ENCODE measurements around the gene DNAJC6.

DNAJC6 gene

DNA sequence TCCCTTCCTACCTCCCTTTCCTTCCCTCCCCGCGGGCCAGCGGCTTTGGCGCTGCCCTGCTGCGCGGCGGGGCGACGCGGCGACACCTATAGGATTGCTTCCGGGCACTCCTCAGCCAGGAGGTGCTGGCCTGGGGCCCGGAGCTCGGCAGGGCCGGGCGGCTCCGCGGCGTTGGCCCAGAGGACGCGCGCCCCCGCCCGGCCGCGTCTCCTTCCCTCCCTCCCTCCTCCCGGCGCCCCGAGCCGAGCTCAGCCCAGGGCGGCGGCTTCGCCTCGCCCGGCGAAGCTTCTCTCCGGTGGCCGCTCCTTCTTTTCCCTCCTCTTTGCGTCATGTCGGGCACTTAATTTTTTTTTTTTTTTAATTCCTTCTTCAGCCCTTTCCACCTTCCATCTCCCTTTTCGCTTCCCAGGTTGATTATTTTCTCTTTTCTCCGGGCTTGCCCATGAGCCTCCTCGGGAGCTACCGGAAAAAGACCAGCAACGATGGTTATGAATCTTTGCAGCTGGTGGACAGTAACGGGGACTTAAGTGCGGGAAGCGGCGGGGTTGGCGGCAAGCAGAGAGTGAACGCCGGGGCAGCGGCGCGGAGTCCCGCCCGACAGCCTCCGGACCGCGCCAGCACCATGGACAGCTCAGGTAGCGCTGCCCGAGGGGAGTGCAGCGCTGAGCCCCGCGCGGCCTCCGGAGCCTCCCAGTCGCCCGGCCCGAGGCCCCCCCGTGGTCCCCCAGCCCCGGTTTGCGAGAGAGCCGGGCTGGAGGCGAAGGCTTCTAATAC, at the start of gene DNAJC6:
DNAJC6 (plus strand) TSS at position 240 of the 774 bp plus-strand sequence; CDS start at position 443, 203 bp downstream.
- DNase-seq (ENCODE audit: low spot score in 2 of 2) = peak; percentile 54 to 78
- Mint-ChIP-seq H3K4me3 (peak within 1 kb of the TSS; percentile 67), H3K4me1 (peaks cover 5% of the 10 kb centered on the region), H3K36me3 (no peaks in the 10 kb centered on the region), H3K27ac (no peak within 1 kb of the TSS), H3K9me3 (no peaks in the 10 kb centered on the region)
- peak; percentile 89 for ATAC-seq

DNA sequence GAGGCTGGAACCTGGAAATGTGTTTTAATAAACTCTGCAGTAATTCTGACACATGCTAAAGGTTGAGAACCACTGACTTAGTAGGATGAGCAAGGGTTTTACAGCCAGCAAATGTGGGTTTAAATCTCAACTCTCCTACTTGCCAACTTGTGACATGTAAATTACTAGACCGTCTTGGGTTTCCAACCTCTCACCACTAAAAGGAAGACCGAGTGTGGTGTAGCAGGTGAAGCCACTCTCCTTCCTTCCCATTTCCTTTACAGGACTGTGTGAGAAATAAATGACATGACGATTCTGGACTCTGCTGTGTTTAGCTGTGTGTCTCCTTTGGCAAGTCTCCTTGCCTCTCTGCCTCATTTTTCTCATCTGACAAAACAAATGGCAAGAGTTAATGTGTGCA, 49.5 kb upstream of the DNAJC6 start:
- no peaks in the 10 kb centered on the region for H3K9me3 Mint-ChIP-seq
- peaks cover 3% of the 10 kb centered on the region for H3K36me3 Mint-ChIP-seq

DNA sequence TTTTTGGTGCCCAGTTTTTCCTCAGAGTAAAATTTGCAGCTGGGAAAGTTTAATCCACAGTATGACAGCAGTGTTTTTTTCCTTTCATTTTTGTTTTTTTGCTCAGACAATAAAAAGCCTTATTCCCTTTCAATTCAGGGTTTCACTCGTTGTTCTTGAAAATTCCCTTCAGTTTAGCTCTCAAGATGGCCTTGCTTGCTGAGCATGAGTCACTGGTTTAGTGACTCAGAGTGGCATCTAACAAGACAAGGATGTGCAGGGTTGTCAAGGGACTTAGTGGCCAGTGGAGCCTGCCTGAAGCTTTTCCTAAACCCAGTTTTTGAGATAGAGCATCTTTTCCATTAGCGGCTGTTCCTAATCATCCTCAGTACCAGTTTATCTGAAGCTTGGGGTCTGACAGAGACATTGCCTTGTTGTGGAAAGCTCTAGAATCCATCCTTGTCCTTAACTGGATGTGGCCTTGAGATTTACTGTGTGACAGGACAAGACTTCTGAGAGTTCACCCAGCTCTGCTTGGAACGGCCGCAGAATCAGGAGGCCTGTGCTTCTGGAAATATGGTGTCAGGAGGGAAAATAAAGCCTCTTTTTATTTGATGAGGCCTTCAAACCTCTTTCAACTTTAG, 48.4 kb upstream of the DNAJC6 start:
- no peak overlapping the region for H3K4me3 Mint-ChIP-seq
- no peak overlapping the region for H3K27ac Mint-ChIP-seq

More for the DNA sequence above, 49.5 kb upstream of the DNAJC6 start:
- Mint-ChIP-seq H3K27ac (no peak overlapping the region), H3K4me1 (peaks cover 35% of the 10 kb centered on the region), H3K4me3 (no peak overlapping the region)
- DNase-seq (ENCODE audit: low spot score in 2 of 2) (no peak), ATAC-seq (peak; percentile 36)

DNA sequence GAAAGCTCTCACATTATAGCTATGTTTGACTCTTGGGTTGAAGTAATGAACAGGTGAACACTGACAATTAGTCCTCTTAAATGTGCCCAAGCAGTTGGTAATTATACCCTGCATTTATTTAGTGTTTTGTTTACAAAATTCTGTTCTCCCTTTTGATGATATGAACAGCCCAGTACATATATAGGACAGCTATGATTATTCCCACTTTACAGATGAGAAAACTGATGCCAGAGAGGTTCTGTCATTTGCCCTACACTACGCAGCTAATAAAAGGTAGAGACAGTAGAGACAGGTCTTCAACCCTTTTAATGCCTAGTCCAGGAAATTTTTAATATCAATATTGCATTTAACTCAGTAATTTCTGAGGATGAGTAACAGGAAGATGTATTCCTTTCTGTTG, 46.1 kb upstream of the DNAJC6 start:
- ATAC-seq (no peak), DNase-seq (ENCODE audit: low spot score in 2 of 2) (no peak)
- H3K27ac Mint-ChIP-seq = no peak overlapping the region
- H3K36me3 Mint-ChIP-seq = no peaks in the 10 kb centered on the region
- no peak overlapping the region for H3K4me3 Mint-ChIP-seq
- H3K4me1 Mint-ChIP-seq = peaks cover 33% of the 10 kb centered on the region
- H3K9me3 Mint-ChIP-seq = no peaks in the 10 kb centered on the region

More for the DNA sequence above, 48.4 kb upstream of the DNAJC6 start:
- ATAC-seq (peak; percentile 86), DNase-seq (ENCODE audit: low spot score in 2 of 2) (no peak)
- Mint-ChIP-seq H3K36me3 (no peaks in the 10 kb centered on the region), H3K4me1 (peaks cover 28% of the 10 kb centered on the region), H3K9me3 (no peaks in the 10 kb centered on the region)

DNA sequence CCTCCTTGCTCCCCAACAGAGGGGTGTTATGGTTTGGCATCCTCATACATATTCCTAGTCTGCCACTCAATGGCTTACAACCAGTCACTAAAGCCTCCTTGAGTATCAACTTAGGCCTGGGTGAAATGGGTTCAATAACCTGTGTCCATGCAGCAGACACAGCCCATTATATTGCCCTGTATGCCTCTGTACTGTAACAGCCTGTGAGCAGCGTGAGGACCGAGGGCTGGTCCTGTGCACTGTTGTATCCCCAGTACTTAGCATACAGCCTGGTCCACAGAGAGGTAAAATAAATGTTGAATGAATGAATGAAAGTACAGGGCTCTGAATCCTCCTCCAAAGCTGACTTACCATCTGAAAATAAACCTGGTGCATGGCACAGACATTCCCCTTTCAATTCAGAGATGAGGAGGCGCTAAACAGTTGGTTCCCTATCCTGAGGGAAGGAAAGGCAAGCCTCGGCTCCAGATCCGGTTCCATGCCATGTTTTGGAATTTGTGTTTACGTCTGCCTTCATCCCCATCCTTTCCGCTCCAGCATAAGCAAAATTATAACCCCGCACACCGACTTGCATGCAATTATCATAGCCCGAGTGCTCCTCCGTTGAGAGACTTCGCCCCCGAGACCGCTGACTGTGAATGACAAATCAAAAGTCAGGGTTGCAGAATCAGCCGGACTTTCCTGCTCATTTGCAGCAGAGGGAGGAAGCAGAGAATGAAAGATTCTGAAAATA, 45.0 kb upstream of the DNAJC6 start:
- Mint-ChIP-seq H3K9me3 (no peaks in the 10 kb centered on the region), H3K4me1 (peaks cover 33% of the 10 kb centered on the region), H3K4me3 (peak overlapping the region; percentile 62), H3K36me3 (no peaks in the 10 kb centered on the region), H3K27ac (no peak overlapping the region)
- DNase-seq (ENCODE audit: low spot score in 2 of 2) (no peak), ATAC-seq (no peak)

DNA sequence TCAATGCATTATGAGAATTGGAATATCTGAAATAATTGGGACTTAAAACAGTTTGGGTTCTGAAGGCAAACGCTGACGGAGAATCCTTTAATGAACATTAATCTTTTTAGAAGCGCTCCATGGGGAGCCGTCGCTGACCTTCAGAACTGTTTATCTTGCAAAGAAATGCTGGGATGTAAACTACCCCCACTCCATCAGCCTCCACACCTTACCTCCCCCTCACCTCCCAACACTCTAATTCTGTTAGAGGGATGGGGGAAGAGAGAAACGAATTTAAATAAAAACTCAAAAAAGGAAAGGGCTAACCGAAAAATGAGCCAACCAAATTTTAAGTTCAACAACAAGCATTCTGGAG, 44.1 kb upstream of the DNAJC6 start:
- H3K9me3 Mint-ChIP-seq = no peaks in the 10 kb centered on the region
- no peaks in the 10 kb centered on the region for H3K36me3 Mint-ChIP-seq
- peaks cover 24% of the 10 kb centered on the region for H3K4me1 Mint-ChIP-seq
- H3K27ac Mint-ChIP-seq = no peak overlapping the region
- peak overlapping the region; percentile 62 for H3K4me3 Mint-ChIP-seq
- DNase-seq (ENCODE audit: low spot score in 2 of 2) (no peak), ATAC-seq (no peak)

DNA sequence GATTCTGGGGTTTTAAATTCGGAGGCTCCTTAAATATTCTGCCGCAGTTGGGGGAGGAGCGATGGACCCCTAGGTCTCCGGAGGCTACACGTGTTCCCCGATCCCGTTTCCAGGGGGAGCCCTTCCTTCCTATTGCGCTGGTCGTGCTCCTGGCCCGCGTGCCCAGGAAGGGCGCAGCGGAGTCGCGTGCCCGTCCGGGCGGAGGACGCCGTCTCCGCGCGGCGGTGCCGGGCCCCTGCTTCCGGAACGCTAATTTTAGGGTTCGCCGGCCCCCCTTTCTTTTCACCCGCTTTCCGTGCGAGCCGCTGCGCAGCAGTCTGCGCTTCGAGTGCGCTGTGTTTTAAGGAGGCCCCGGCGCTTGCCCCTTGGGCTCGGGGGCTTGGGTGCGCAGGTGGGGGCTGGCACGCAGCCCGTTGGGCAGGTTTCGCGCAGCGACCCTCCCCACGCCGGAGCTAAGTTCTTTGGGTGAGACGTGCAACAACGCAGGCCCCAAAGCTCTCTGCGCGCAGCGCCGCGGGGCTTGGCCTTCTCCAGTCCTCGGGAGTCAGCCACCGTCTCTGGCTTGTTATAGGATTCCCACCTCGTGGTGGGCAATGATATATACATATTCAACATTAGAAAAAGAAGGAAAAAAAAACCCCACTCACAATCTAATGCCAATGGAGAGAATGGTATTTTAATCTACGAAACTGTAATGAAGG, 43.5 kb upstream of the DNAJC6 start:
- no peaks in the 10 kb centered on the region for H3K9me3 Mint-ChIP-seq
- peak overlapping the region; percentile 62 for H3K4me3 Mint-ChIP-seq

DNA sequence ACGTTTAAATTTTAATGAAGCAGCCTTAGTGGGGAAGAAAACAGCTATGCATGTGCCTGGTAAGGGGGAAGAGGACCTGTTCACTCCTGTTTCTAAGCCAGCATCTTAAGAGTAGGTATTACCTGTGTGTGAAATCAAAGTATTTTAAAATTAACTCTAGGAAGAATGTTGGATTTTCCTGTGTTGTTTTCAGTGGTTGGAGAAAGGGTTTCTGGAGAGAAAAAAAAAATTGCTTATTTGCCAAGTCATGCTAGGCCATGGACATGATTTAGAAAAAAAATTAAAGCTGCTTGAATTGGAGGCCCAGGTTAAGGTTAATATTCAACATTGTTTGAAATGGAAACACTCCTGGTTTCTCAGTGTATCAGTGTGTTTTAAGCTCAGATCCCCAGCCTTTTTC, 42.9 kb upstream of the DNAJC6 start:
- no peak overlapping the region for H3K27ac Mint-ChIP-seq
- H3K36me3 Mint-ChIP-seq = no peaks in the 10 kb centered on the region
- H3K4me3 Mint-ChIP-seq = peak overlapping the region; percentile 62
- no peak for ATAC-seq
- no peaks in the 10 kb centered on the region for H3K9me3 Mint-ChIP-seq
- no peak for DNase-seq (ENCODE audit: low spot score in 2 of 2)
- peaks cover 15% of the 10 kb centered on the region for H3K4me1 Mint-ChIP-seq

More for the DNA sequence above, 43.5 kb upstream of the DNAJC6 start:
- DNase-seq (ENCODE audit: low spot score in 2 of 2) (peak in 1 of 2 donors; percentile 61), ATAC-seq (peak; percentile 58)
- peaks cover 19% of the 10 kb centered on the region for H3K4me1 Mint-ChIP-seq
- H3K27ac Mint-ChIP-seq = no peak overlapping the region
- H3K36me3 Mint-ChIP-seq = no peaks in the 10 kb centered on the region

DNA sequence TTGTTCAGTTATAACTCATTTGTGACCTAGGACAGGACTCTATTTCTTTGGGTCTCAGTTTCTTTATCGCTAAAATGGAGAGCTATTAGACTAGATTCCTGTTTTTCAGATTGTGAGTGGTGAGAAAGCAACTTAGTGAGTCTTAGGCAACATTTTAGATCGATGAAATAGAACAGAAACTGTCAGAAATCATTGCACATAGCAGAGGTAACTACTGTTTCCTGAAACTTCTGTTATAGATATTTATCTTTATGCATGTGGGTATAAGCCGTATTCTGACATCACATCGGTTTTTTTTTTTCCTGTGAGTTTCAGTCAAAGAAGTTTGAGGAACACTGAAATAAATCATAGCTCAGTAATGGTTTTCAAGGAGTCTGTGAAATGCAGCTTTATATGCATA, 42.1 kb upstream of the DNAJC6 start:
- no peaks in the 10 kb centered on the region for H3K9me3 Mint-ChIP-seq
- peaks cover 15% of the 10 kb centered on the region for H3K4me1 Mint-ChIP-seq
- no peak overlapping the region for H3K4me3 Mint-ChIP-seq
- DNase-seq (ENCODE audit: low spot score in 2 of 2) (no peak), ATAC-seq (no peak)
- H3K27ac Mint-ChIP-seq = no peak overlapping the region
- H3K36me3 Mint-ChIP-seq = no peaks in the 10 kb centered on the region

DNA sequence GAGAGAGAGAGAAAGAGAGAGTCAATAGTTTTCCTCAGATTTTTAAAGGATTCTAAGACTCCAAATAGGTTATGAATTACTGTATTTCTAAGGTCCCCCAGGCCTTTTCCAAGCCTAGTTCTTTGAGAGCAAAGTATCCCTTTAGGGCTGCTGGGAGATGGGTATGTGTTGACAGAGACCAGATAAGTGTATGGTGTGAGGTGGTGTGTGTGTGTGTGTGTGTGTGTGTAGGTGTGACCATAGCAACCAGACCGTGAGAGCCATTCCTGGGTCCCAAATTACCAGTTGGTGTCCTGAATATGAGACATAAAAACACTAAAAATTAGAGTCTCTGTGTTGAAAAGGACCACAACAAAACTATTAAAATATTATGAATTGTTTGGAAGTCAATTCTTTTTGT, 41.7 kb upstream of the DNAJC6 start:
- DNase-seq (ENCODE audit: low spot score in 2 of 2) (no peak), ATAC-seq (no peak)
- H3K36me3 Mint-ChIP-seq = no peaks in the 10 kb centered on the region
- peaks cover 15% of the 10 kb centered on the region for H3K4me1 Mint-ChIP-seq
- H3K9me3 Mint-ChIP-seq = no peaks in the 10 kb centered on the region
- no peak overlapping the region for H3K4me3 Mint-ChIP-seq
- H3K27ac Mint-ChIP-seq = no peak overlapping the region

DNA sequence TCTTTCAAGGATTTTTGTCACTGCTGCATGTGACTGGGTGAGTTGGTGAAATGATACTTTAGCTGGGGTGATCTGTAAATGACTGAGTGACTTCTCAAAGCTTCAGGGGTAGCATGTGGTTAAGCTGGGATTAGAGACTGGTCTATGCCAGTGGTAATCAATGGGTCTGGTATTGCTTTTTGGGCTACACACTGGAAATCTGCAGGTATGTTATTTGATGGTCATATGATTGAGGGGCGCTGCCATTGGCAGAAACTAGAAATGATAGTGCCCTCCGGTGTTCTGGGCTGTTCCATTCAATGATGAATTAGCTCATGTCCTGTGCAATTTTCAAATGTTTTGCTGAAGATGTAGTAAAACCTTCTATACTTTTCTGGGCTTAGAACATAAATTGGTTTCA, 39.7 kb upstream of the DNAJC6 start:
- ATAC-seq = no peak
- no peak overlapping the region for H3K27ac Mint-ChIP-seq
- no peaks in the 10 kb centered on the region for H3K36me3 Mint-ChIP-seq
- no peak overlapping the region for H3K4me3 Mint-ChIP-seq
- no peaks in the 10 kb centered on the region for H3K9me3 Mint-ChIP-seq
- H3K4me1 Mint-ChIP-seq = peaks cover 11% of the 10 kb centered on the region
- no peak for DNase-seq (ENCODE audit: low spot score in 2 of 2)

DNA sequence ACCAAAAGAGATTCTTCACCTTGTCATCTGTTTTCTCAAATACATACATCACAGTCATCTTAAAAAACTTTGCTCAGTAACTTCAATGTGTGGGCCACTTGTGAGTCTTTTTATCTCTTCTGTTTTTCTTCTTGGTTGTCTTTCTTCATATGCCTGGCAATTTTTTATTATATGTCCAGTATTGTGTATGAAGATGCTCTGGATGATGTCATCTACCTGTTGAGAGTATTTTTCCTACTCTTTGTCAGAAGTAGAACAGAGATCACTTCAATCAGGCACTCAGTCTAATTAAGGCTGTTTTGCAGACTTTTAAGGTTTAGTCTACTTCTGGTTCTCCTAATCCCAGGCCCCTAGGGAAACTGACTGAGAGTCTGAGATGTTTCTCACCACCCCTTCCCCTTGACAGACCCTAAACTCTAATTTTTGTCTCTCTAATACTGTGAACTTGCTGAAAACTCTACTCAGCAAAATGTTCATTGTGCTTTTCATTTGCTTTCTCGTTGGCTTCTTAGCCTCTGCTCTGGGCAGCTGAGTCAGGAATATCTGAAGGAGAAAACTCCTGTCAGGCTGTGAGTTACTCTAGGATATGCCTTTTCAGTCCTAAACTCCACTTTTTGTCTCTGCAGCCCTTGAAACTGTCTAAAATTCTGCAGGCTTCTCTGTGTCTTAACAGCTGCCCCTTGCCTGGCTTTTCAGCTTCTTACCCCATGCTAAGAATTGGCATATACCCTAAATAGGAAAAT, 33.0 kb upstream of the DNAJC6 start:
- Mint-ChIP-seq H3K27ac (no peak overlapping the region), H3K9me3 (no peaks in the 10 kb centered on the region), H3K36me3 (no peaks in the 10 kb centered on the region), H3K4me3 (no peak overlapping the region), H3K4me1 (no peaks in the 10 kb centered on the region)
- ATAC-seq (no peak), DNase-seq (ENCODE audit: low spot score in 2 of 2) (no peak)

DNA sequence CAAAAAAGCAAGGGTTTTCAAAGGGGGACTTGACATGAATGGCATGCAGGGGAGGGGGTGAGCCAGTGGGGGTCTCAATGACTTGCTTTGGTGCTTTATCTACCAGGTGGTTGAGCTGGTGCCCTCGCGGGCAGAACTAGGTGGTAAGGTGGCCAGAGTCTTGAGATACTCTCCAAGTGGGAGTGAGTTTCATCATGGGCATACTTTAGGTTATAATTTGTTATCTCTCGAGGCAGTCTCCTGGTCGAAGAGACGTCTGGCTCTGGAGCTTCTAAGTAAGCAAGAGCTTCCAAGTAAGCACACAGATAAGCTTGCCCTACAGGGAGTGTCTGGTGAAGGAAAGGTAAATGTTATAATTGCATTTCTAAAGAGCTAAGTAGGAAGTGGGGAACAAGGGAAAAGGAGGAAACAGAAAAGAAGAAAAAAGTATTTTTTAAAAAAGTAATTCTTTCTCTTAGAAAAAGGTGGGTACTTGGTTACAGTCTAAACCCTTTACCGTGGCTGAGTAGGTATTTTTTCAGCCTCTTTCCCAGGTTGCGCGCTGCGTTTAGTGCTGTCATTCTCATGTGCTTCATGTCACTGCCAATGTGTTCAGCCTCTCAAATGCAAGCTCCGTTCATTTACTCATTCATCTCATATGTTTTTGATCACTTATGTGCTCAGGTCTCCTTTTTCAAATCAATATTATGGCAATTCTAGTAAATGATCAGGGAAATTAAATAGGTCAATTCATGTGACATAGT, 31.6 kb upstream of the DNAJC6 start:
- H3K9me3 Mint-ChIP-seq = no peaks in the 10 kb centered on the region
- ATAC-seq (no peak), DNase-seq (ENCODE audit: low spot score in 2 of 2) (no peak)
- H3K36me3 Mint-ChIP-seq = no peaks in the 10 kb centered on the region
- H3K4me3 Mint-ChIP-seq = no peak overlapping the region
- H3K4me1 Mint-ChIP-seq = no peaks in the 10 kb centered on the region
- no peak overlapping the region for H3K27ac Mint-ChIP-seq

DNA sequence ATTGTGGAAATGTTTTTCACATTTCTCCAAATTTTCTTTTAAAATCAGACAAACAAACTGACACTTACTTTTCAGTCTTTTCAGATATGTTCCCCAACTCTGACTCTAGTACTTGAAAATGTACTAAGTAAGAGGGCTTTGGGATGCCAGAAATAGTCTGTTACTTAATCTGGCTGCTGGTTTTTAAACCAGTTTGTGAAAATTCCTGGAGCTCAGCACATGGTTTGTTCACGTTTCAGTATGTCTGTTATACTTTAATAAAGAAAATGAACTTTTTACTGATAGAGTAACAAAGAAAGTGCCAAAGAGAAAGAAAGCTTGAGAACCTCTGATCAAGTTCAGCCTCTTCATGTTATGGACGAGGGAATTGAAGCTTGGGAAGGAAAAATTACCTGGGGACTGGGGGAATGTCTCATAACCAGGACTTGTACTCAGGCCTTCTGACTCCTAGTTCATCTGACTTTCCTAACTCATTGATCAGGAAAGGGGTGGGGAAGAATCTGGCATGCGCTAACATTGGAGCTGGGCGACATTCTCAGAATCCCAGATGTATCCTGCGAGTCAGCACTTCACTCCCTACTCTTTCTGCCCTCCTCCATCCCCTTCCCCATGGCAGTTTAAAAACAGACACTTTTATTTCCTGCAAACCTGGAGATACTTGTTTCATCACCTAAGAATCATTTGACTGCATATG, 30.8 kb upstream of the DNAJC6 start:
- H3K27ac Mint-ChIP-seq = no peak overlapping the region

More for the DNA sequence above, 30.8 kb upstream of the DNAJC6 start:
- DNase-seq (ENCODE audit: low spot score in 2 of 2) = no peak
- Mint-ChIP-seq H3K4me3 (no peak overlapping the region), H3K9me3 (no peaks in the 10 kb centered on the region), H3K36me3 (no peaks in the 10 kb centered on the region), H3K4me1 (no peaks in the 10 kb centered on the region)
- no peak for ATAC-seq
